SU-DHL-6 (cell line): ENCODE results near the gene DSCAML1.

ENCODE experiments used
- H2AFZ ChIP-seq: fragments of 200-600 bp; sonication (generic); 2 replicates; pipeline ENCODE4 v1.6.1; 2014; ENCODE audit warnings: low read depth, mild to moderate bottlenecking, moderate library complexity, mixed read lengths, antibody characterized with exemption, low read length; ENCODE audit not compliant: severe bottlenecking
- H3F3A ChIP-seq: fragments of 200-600 bp; shearing (Covaris generic); 2 replicates; pipeline ENCODE4 v1.6.0; 2016; ENCODE audit warnings: antibody characterized with exemption, mild to moderate bottlenecking; ENCODE audit not compliant: insufficient read depth
- H3K27ac ChIP-seq: fragments of 200-600 bp; sonication (generic); 2 replicates; pipeline ENCODE4 v1.5.1; 2016; ENCODE audit warnings: low read depth, mild to moderate bottlenecking, low read length, moderate library complexity, mixed read lengths
- H3K27me3 ChIP-seq: fragments of 200-600 bp; sonication (generic), shearing (Covaris generic); 2 replicates; pipeline ENCODE4 v1.6.0; 2014; ENCODE audit warnings: mild to moderate bottlenecking, low read length
- H3K36me3 ChIP-seq: fragments of 200-600 bp; sonication (generic); 2 replicates; pipeline ENCODE4 v1.6.1; 2014; ENCODE audit warnings: mild to moderate bottlenecking, low read length, mixed read lengths
- H3K4me2 ChIP-seq: fragments of 300-600, 200-600 bp; shearing (Covaris generic), sonication (generic); 2 replicates; pipeline ENCODE4 v1.6.0; 2014; ENCODE audit warnings: low read length, low read depth, mild to moderate bottlenecking; ENCODE audit not compliant: poor library complexity, severe bottlenecking
- H3K4me3 ChIP-seq: fragments of 200-600 bp; sonication (generic); 2 replicates; pipeline ENCODE4 v1.5.1; 2014; ENCODE audit warnings: antibody characterized with exemption, low read length, mild to moderate bottlenecking, mixed read lengths; ENCODE audit not compliant: insufficient read depth, poor library complexity, severe bottlenecking
- H3K79me2 ChIP-seq: fragments of 200-600 bp; sonication (generic); 2 replicates; pipeline ENCODE4 v1.6.1; 2014; ENCODE audit warnings: mild to moderate bottlenecking, low read length, moderate library complexity; ENCODE audit not compliant: insufficient read depth
- H3K9ac ChIP-seq: fragments of 200-600 bp; sonication (generic); 2 replicates; pipeline ENCODE4 v1.7.0; 2014; ENCODE audit warnings: mild to moderate bottlenecking, low read length
- H3K9me2 ChIP-seq: fragments of 200-600 bp; sonication (generic); replicated peaks from 2 replicates; pipeline ENCODE4 v1.6.1; 2014; ENCODE audit warnings: low read length; ENCODE audit not compliant: insufficient read depth
- H3K9me3 ChIP-seq: fragments of 200-600 bp; sonication (generic); 2 replicates; pipeline ENCODE4 v1.6.1; 2014; ENCODE audit warnings: low read length, mixed read lengths; ENCODE audit not compliant: insufficient read depth
- H4K20me1 ChIP-seq: fragments of 200-600 bp; sonication (generic); 2 replicates; pipeline ENCODE4 v1.6.1; 2014; ENCODE audit warnings: low read depth, mild to moderate bottlenecking, antibody characterized with exemption, low read length, moderate library complexity, mixed read lengths
- EZH2phosphoT487 ChIP-seq: fragments of 200-600 bp; sonication (generic), shearing (Covaris generic); conservative IDR thresholded peaks from 2 replicates; pipeline ENCODE4 v1.6.1; 2018; ENCODE audit warnings: mild to moderate bottlenecking, antibody characterized with exemption, low read length, moderate library complexity, mixed read lengths
- TF ChIP-seq, protein P1 (sequence below): fragments of 200-600 bp; sonication (generic); IDR thresholded peaks from one replicate; pipeline ENCODE4 v1.5.1; 2017; ENCODE audit warnings: antibody characterized with exemption, mild to moderate bottlenecking, low read length, moderate library complexity; ENCODE audit not compliant: insufficient read depth, poor library complexity, severe bottlenecking

Gene DSCAML1

DNA sequence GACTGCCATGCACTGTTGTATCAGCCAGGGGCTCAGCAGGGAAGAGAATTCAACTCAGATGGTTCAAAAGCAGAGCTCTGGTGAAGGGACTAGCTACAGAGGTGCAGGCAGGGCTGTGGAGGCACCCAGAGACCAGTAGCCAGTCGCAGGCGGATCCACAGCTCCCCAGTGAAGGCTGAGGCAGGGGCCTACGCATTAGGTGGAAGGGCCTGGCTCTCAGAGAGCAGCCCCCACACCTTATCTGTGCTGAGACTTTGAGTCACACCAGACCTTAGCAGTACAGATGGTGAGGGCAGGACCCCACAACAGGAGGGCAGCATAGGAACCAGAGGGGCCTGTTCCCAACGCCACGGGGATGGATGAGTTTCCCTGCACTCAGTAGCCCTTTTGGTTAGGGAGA lies 189.6 kb downstream of the DSCAML1 start:
- Histone ChIP-seq H3K4me2 (no peak overlapping the region), H3F3A (no peaks in the 10 kb centered on the region), H3K9ac (no peak overlapping the region), H3K9me3 (no peaks in the 10 kb centered on the region), H3K4me3 (no peak overlapping the region), H3K36me3 (no peaks in the 10 kb centered on the region), H3K27me3 (no peaks in the 10 kb centered on the region), H3K9me2 (no peaks in the 10 kb centered on the region), H3K79me2 (no peaks in the 10 kb centered on the region), H4K20me1 (no peaks in the 10 kb centered on the region), H2AFZ (no peak overlapping the region), H3K27ac (no peak overlapping the region)
- TF ChIP-seq EZH2phosphoT487: no peak
- TF ChIP-seq, protein P1, sequence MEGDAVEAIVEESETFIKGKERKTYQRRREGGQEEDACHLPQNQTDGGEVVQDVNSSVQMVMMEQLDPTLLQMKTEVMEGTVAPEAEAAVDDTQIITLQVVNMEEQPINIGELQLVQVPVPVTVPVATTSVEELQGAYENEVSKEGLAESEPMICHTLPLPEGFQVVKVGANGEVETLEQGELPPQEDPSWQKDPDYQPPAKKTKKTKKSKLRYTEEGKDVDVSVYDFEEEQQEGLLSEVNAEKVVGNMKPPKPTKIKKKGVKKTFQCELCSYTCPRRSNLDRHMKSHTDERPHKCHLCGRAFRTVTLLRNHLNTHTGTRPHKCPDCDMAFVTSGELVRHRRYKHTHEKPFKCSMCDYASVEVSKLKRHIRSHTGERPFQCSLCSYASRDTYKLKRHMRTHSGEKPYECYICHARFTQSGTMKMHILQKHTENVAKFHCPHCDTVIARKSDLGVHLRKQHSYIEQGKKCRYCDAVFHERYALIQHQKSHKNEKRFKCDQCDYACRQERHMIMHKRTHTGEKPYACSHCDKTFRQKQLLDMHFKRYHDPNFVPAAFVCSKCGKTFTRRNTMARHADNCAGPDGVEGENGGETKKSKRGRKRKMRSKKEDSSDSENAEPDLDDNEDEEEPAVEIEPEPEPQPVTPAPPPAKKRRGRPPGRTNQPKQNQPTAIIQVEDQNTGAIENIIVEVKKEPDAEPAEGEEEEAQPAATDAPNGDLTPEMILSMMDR: no peak

DNA sequence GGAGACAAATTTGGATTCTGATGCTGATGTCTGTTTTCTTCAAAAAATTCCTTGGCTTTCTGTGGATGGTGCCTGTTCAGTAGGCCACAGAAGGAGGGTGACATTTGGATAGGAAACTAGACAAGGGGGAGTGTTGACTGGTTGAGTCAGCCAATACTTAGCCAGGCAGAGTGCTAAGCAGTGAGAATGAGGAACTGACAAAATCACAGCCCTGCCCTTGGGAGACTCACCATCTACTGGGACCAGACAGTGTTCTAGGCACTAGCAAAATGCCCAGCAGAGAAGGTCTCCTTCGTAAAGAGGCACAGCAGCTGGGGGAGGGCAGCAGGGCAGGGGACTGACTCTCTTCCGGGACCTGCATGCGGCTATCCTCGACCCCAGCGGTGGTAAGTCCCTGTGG lies 190.2 kb downstream of the DSCAML1 start:
- Histone ChIP-seq H3K9me2 (no peaks in the 10 kb centered on the region), H3F3A (no peaks in the 10 kb centered on the region), H2AFZ (no peak overlapping the region), H4K20me1 (no peaks in the 10 kb centered on the region), H3K4me2 (no peak overlapping the region), H3K79me2 (no peaks in the 10 kb centered on the region), H3K27ac (no peak overlapping the region), H3K36me3 (no peaks in the 10 kb centered on the region), H3K9me3 (no peaks in the 10 kb centered on the region), H3K27me3 (no peaks in the 10 kb centered on the region), H3K4me3 (no peak overlapping the region), H3K9ac (no peak overlapping the region)
- TF ChIP-seq, protein P1: no peak
- no peak for TF ChIP-seq EZH2phosphoT487

DNA sequence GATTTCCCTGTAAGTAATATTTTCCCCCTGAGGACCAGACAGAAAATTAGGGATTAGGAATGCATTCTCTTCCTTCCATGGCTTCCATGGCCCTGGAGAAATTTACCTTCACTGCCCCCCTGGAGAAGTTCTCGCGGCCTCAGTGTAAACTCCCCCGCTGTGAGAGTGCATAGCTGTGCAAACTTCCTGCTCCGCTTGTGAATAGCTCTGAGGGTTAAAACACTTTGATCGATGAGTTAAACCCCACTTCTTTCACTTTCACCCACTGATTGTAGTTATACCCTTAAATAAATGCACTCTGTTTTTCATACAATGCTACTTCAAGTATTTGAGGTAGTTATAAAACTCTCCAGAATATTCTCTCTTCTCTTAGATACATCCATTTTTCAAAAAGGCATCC lies 190.8 kb downstream of the DSCAML1 start:
- H3K9me2 ChIP-seq: no peaks in the 10 kb centered on the region
- H3K9ac ChIP-seq: no peak overlapping the region
- H3K36me3 ChIP-seq: no peaks in the 10 kb centered on the region
- no peak overlapping the region for H3K4me2 ChIP-seq
- no peak overlapping the region for H3K27ac ChIP-seq
- no peaks in the 10 kb centered on the region for H3K9me3 ChIP-seq
- H2AFZ ChIP-seq: no peak overlapping the region
- no peaks in the 10 kb centered on the region for H3F3A ChIP-seq
- TF ChIP-seq, protein P1: no peak
- no peak for TF ChIP-seq EZH2phosphoT487
- H4K20me1 ChIP-seq: no peaks in the 10 kb centered on the region
- H3K27me3 ChIP-seq: no peaks in the 10 kb centered on the region
- H3K79me2 ChIP-seq: no peaks in the 10 kb centered on the region
- no peak overlapping the region for H3K4me3 ChIP-seq
